Germinal center (tissue), 1 donor: ENCODE measurements around the gene SLC15A4.
A peak's percentile ranks its signal among the peaks of the same experiment; 100 is the strongest.
"Not testable (repeated sequence)": the region's sequence is repeated elsewhere in the genome, so short reads cannot be mapped to it uniquely, and the experiment has no call there.

Source experiments
- DNase-seq: peaks from one replicate; pipeline ENCODE4 v3.0.0; 2012; ENCODE audit warnings: mixed read lengths, low spot score

The SLC15A4 gene

GRCh38 chr12:128844031-128844635, 20.4 kb upstream of the SLC15A4 start:
- DNase-seq: peak; percentile 36

- no peak for DNase-seq
Observed at GRCh38 chr12:128843538-128843937, 19.8 kb upstream of the SLC15A4 start.

GRCh38 chr12:128842579-128842978, 18.8 kb upstream of the SLC15A4 start:
- no peak for DNase-seq

- peak; percentile 31 for DNase-seq
Observed at GRCh38 chr12:128840862-128841468, 17.2 kb upstream of the SLC15A4 start.

- not testable (repeated sequence) for DNase-seq
Observed at GRCh38 chr12:128839885-128840284, 16.1 kb upstream of the SLC15A4 start.

- DNase-seq: no peak
Observed at GRCh38 chr12:128833418-128833817, 9.7 kb upstream of the SLC15A4 start.

GRCh38 chr12:128830505-128830893, 6.7 kb upstream of the SLC15A4 start:
- no peak for DNase-seq

GRCh38 chr12:128829861-128830504, 6.2 kb upstream of the SLC15A4 start:
- DNase-seq: peak; percentile 77

- no peak for DNase-seq
Observed at GRCh38 chr12:128827724-128828123, 4.0 kb upstream of the SLC15A4 start.

GRCh38 chr12:128825835-128826234, 2.1 kb upstream of the SLC15A4 start:
- no peak for DNase-seq

GRCh38 chr12:128823216-128823915, 392 bp downstream of the SLC15A4 start:
- DNase-seq: peak; percentile 35

- peak; percentile 79 for DNase-seq
Observed at GRCh38 chr12:128820723-128821432, 2.9 kb downstream of the SLC15A4 start.

GRCh38 chr12:128820253-128820652, 3.5 kb downstream of the SLC15A4 start:
- no peak for DNase-seq

GRCh38 chr12:128819293-128820144, 4.2 kb downstream of the SLC15A4 start:
- no peak for DNase-seq

- no peak for DNase-seq
Observed at GRCh38 chr12:128818065-128819022, 5.4 kb downstream of the SLC15A4 start.

GRCh38 chr12:128817111-128818015, 6.4 kb downstream of the SLC15A4 start:
- no peak for DNase-seq

- DNase-seq: no peak
Observed at GRCh38 chr12:128816643-128816920, 7.2 kb downstream of the SLC15A4 start.

GRCh38 chr12:128815779-128816642, 7.7 kb downstream of the SLC15A4 start:
- DNase-seq: peak; percentile 54
